ENCODE data around the gene B4GALT1. TPM values are rescaled to one million over a fixed set of nuclear protein-coding genes. Genes with fewer than 3 reads are reported as not detected.

B4GALT1 gene
- total RNA-seq, 1 donor from 2014 or later = 100 TPM

GRCh38 chr9:33125461-33125860 lies 41.7 kb downstream of the B4GALT1 start:
- Histone ChIP-seq H3K27ac (peak overlapping the region in 1 of 2 donors; percentile 5), H3K4me1 (peaks cover 4 to 30% of the 10 kb centered on the region in 2 donors), H3K9me3 (no peaks in the 10 kb centered on the region), H3K27me3 (no peaks in the 10 kb centered on the region), H3K36me3 (peaks cover 20 to 48% of the 10 kb centered on the region in 2 donors), H3K4me3 (no peak overlapping the region)
- DNase-seq (ENCODE audit: low spot score in 2 of 2) = no peak
- TF ChIP-seq CTCF (IDR thresholded peaks at IDR 0.05) = no peak
- intact Hi-C loops (cut with DNase I) = no loop called here

DNA sequence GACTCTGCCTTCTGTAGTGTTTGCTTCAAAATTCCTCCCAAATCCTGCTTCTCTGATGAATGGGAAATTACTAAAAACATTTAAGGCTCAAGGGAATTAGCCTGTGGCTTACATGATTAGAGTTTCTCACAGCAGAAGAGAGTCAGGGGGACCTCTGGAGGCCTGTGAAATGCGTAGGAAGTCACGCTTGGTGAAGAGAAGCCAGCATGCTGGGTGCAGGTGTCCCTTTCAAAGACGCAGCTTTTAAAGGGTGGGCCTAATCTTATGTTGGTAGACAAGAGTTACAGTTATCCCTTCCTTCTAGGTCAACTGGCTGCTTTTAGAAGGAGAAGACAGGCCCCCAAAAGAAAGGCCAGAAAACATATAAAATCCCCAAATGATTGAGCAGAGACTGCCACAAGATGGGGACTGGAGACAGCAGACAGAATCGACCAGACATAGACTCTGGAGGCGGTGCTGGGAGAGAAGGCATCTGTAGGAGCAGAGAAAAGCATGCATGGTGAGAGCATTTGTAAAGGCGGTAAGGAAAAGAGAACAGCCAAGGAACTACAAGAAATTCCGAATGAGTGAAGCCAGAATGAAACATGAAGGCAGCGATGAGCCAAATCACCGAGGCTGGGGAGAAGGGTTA lies 42.3 kb downstream of the B4GALT1 start:
- Histone ChIP-seq H3K27me3 (no peaks in the 10 kb centered on the region), H3K9me3 (no peaks in the 10 kb centered on the region), H3K27ac (peak overlapping the region in 1 of 2 donors; percentile 5), H3K4me1 (peaks cover 4 to 26% of the 10 kb centered on the region in 2 donors), H3K36me3 (peaks cover 20 to 48% of the 10 kb centered on the region in 2 donors), H3K4me3 (no peak overlapping the region)
- TF ChIP-seq CTCF (IDR thresholded peaks at IDR 0.05) = no peak
- intact Hi-C loops (cut with DNase I) = no loop called here
- DNase-seq (ENCODE audit: low spot score in 2 of 2) = no peak

DNA sequence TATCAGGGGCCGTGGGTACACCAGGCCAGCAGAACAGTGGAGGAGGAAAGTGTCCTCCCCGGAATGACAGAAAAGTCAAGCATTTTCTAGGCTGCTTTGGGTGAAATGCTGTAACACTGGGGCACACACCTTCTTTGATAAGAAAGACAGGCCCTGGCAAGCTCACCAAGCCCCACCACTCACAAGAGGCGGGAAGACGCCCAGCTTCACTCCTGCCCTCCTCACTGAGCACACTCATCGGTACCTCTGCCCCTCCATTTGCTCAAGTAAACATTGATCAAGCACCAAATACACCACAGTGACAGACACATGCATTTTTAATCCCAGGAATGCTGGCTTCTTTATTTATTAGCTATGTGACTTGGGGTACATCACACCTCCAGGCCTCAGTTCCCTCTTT lies 43.1 kb downstream of the B4GALT1 start:
- Histone ChIP-seq H3K4me3 (no peak overlapping the region), H3K27ac (no peak overlapping the region), H3K9me3 (no peaks in the 10 kb centered on the region), H3K27me3 (no peaks in the 10 kb centered on the region), H3K36me3 (peaks cover 18 to 43% of the 10 kb centered on the region in 2 donors), H3K4me1 (peaks cover 4 to 18% of the 10 kb centered on the region in 2 donors)
- no peak for TF ChIP-seq CTCF (IDR thresholded peaks at IDR 0.05)
- no peak for DNase-seq (ENCODE audit: low spot score in 2 of 2)
- intact Hi-C loops (cut with DNase I) = no loop called here

DNA sequence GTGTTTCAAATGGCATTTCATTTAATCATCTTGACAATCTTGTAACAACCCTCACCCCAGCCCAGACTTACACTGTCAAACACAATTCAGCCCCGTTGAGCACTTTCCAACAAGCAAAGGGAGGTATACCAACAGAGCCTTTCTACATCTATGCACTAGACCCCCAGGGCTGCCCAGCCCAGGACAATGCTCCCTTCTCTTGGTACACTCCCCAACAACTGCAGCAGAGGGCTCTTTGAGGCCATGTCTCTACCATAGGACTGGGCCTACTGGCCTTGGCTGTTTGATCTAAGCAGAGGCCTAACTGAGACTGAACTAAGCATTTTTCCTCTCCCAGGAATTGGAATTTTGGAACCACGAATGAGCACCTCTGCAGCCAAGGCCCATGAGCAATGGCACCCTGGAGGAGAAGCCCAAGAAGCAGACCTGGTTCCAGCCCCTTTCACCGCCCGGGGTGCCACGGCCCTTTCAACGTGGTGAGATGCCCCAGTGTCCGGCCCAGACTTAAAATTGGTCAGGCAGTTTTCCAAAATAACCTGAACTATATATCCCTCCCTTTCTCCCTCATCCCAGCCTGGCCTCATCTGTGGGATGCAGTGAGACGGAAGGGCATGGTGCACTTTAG lies 43.6 kb downstream of the B4GALT1 start:
- Histone ChIP-seq H3K36me3 (peaks cover 15 to 39% of the 10 kb centered on the region in 2 donors), H3K9me3 (no peaks in the 10 kb centered on the region), H3K27me3 (no peaks in the 10 kb centered on the region), H3K27ac (no peak overlapping the region), H3K4me1 (peaks cover 4 to 16% of the 10 kb centered on the region in 2 donors), H3K4me3 (no peak overlapping the region)
- no peak for DNase-seq (ENCODE audit: low spot score in 2 of 2)
- TF ChIP-seq CTCF (IDR thresholded peaks at IDR 0.05) = no peak
- intact Hi-C loops (cut with DNase I) = no loop called here

DNA sequence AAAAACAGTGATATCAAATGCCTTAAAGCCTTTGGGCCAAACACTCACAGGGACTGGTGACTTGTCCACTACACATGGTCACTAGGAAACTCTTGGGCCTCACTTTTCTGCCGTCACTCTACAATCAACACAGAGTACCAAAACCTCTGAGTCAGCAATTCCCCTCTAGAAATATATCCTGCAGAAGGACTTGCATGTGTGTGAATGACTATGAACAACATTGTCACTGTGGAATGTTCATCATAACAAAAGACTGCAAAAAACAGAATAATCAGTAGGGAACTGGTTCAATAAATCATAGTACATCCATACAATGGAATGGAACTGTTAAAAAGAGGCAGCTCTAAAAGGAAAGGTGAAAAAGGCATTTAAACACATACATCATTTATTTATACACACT lies 46.5 kb downstream of the B4GALT1 start:
- intact Hi-C loops (cut with DNase I) = no loop called here
- Histone ChIP-seq H3K36me3 (peaks cover 7 to 23% of the 10 kb centered on the region in 2 donors), H3K27ac (no peak overlapping the region), H3K4me3 (no peak overlapping the region), H3K9me3 (no peaks in the 10 kb centered on the region), H3K27me3 (no peaks in the 10 kb centered on the region), H3K4me1 (peaks cover under 1 to 15% of the 10 kb centered on the region in 2 donors)
- no peak for TF ChIP-seq CTCF (IDR thresholded peaks at IDR 0.05)
- DNase-seq (ENCODE audit: low spot score in 2 of 2) = no peak

Measured in ascending aorta (tissue), 2 donors.